Neural cell (in vitro differentiated cells): ENCODE data around the gene GNAT3.

ENCODE experiments used
- CTCF ChIP-seq: fragments of 450-650 bp; IDR thresholded peaks from 2 replicates; pipeline ENCODE4 v1.5.1; 2014; ENCODE audit warnings: antibody characterized with exemption, mild to moderate bottlenecking, moderate library complexity; ENCODE audit not compliant: poor library complexity, severe bottlenecking
- EZH2 ChIP-seq: fragments of 200-600, 300-800 bp; shearing (Covaris generic), sonication (generic); IDR thresholded peaks from 2 replicates; pipeline ENCODE4 v1.6.1; 2014; ENCODE audit warnings: antibody characterized with exemption, low read length, borderline replicate concordance, mild to moderate bottlenecking; ENCODE audit not compliant: insufficient read depth, poor library complexity, severe bottlenecking
- RAD21 ChIP-seq: fragments of 450-650 bp; conservative IDR thresholded peaks from 2 replicates; pipeline ENCODE4 v1.6.1; 2014; ENCODE audit warnings: antibody characterized with exemption, mild to moderate bottlenecking, moderate library complexity

- TF ChIP-seq EZH2: no peak
- no peak for TF ChIP-seq CTCF
- no peak for TF ChIP-seq RAD21
These were observed 91.0 kb downstream of the GNAT3 start for GRCh38 chr7:80420876-80421275.
